NCI-H146 treated with DMSO at 0.1 percent for 48 hours (cell line): Measurements from ENCODE around the gene PNKP.
"Not testable (repeated sequence)": the region's sequence is repeated elsewhere in the genome, so short reads cannot be mapped to it uniquely, and the experiment has no call there.

Experiments used
- DNase-seq: peaks from one replicate; lab custom pipeline; 2025; ENCODE audit not compliant: unreplicated experiment; lab: John Stamatoyannopoulos, UW

Gene PNKP

DNA sequence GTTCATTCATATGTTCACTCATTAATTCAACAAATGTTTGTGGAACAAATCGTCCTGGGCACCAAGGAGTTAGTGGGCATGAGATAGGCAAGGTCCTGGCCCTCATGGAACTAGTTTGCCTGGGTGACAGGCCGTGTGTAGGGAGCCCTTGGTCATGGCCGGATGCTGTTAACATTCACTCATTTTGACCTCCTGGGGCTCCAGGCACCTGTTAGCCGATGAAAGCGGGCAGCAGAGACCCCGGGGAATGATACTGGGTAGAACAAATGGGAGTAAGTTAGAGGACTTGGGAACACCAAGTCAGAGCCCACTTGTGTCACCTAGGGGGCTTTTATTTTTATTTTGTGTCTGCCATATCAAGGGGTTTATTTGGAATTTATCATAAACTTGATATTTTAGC is 42.7 kb downstream of the PNKP start:
- no peak for DNase-seq

DNA sequence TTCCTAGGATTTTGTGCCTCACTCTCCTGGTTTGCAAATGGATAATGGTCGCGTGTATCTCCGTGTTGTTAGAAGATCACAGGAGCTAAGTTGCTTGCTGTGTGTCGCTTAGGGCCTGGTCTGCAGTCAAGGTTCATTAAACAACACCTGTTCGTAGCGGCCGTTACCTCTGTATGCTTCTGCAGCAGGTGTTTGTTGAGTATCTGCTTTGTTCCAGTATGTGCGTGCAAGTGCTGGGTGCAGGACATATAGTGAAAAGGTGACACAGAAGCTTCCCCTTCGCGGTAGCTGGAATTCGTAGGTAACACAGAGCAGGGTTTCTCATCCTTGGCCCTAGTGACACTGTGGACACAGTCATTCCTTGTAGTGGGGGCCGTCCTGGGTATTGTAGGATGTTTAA is 43.9 kb downstream of the PNKP start:
- DNase-seq, result peak; percentile 96

DNA sequence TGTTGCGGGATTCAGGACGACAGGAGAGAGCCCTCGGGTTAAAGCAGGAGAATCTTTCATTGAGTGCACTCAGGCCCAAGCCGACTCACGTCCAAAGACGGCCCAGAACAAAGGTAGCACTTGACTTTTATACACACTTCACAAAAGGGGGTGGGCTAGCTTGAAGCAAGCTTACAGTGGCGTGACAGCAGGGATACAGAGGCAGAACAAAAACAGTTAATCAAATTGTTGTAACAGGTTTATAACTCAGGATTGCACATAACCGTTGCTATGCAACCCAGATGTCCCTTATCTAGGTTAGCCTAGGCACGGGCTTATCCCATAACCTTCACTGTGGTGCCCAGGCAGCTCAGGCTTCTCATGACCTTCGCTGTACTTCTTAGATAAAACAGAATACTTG is 47.3 kb downstream of the PNKP start:
- no peak for DNase-seq

DNA sequence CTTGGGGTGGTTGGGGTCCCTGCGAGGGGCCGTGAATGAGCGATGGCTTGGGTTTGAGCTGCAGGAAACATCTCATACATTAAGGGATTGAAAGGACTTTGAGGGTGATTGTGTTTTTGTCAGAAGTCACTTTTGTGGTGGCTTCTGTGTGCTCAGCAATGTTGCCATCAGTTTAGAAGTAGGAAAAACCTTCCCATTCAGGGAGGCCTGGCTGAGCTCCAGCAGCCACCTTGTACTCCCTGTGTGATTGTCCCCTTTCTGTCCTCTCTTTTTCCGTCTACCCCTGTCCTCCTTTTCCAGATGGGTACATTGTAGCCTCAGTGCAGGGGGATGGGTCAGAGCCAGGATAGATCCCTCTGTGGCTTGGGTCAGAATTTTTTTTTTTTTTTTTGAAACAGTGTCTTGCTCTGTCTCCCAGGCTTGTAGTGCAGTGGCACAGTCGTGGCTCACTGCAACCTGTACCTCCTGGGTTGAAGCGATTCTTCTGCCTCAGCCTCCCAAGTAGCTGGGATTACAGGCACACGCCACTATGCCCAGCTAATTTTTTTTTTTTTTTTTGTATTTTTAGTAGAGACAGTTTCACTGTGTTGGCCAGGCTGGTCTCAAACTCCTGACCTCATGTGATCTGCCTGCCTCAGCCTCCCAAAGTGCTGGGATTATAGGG is 47.8 kb downstream of the PNKP start:
- not testable (repeated sequence) for DNase-seq

DNA sequence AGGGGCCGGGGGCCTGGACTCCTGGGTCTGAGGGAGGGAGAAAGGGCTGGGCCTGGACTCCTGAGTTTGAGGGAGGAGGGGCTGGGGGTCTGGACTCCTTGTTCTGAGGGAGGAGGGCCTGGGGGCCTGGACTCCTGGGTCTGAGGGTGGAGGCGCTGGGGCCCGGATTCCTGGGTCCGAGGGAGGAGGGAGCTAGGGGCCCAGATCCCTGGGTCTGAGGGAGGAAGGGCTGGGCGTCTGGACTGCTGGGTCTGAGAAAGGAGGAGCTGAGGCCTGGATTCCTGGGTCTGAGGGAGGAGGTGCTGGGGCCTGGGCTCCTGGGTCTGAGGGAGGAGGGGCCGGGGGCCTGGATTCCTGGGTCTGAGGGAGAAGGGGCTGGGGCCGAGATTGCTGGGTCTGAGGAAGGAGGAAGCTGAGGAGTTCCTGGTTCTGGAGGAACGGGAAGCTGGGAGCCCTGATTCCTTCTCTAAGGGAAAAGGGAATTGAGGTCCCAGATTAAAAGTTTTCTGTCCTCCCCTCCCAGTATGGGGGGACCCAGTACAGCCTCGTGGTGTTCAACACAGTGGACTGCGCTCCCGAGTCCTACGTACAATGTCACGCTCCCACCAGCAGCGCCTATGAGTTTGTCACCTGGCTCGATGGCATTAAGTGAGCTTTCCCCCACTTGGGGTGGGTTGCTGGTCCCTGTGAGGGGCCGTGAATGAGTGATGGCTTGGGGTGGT is 48.6 kb downstream of the PNKP start:
- no peak for DNase-seq

DNA sequence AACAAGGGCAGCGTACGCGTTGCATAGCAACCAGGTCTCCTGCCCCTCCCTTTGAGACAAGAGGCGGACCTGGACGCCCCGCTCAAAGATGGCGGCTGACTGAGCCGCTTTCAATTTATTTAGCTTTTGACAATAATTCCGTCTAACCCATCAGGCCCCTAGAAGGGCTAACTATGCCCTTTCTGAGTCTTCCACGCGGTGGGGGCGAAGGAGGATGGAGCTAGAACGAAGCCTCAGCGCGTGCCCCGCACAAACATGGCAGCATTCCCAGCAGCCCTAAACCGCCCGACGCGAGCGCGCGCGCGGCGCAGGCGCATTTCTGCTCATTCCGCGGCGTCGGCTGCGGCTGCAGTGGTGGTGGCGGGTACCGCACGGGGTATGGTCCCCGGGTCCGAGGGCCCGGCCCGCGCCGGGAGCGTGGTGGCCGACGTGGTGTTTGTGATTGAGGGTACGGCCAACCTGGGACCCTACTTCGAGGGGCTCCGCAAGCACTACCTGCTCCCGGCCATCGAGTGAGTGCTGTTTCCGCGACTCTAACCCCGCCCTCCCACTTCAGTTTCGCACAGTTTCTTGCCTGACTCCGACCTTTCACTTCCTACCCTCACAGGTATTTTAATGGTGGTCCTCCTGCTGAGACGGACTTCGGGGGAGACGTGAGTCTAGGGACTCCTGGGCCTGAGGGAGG is 49.3 kb downstream of the PNKP start, which contains the start of gene MED25:
MED25 (plus strand) TSS at position 326 of the 685 bp plus-strand sequence; CDS start at position 379, 53 bp downstream.
- peak; percentile 88 for DNase-seq

DNA sequence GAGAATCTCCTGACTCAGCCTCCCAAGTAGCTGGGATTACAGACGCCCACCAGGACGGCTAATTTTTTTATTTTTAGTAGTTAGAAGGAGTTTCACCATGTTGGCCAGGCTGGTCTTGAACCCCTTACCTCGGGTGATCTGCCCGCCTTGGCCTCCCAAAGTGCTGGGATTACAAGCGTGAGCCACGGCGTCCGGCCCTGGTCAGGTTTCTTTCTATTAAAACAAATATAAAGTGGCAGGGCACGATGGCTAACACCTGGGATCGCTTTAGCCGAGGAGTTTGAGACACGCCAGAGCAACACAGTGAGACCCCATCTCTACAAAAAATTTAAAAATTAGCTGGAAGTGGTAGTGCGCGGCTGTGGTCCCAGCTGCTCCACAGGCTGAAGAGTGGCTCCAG is 50.8 kb downstream of the PNKP start:
- DNase-seq, result no peak

DNA sequence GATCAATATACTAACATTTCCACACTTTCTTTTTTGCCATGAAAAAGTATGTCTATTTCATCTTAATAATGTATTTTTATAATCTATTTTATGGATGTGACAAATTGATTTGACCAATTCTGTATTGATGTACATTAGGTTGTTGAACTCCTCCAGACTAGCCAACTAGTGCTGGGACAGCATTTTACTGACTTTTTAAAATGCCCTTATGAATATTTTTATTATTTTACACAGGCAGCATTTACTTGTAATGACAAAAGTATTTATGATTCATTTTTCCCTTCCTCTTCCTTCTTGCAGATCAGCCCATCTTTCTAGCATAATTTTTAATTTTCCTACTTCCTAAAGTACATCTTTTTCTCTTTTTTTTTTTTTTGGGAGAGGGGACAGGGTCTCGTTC is 53.4 kb downstream of the PNKP start:
- DNase-seq, result no peak

DNA sequence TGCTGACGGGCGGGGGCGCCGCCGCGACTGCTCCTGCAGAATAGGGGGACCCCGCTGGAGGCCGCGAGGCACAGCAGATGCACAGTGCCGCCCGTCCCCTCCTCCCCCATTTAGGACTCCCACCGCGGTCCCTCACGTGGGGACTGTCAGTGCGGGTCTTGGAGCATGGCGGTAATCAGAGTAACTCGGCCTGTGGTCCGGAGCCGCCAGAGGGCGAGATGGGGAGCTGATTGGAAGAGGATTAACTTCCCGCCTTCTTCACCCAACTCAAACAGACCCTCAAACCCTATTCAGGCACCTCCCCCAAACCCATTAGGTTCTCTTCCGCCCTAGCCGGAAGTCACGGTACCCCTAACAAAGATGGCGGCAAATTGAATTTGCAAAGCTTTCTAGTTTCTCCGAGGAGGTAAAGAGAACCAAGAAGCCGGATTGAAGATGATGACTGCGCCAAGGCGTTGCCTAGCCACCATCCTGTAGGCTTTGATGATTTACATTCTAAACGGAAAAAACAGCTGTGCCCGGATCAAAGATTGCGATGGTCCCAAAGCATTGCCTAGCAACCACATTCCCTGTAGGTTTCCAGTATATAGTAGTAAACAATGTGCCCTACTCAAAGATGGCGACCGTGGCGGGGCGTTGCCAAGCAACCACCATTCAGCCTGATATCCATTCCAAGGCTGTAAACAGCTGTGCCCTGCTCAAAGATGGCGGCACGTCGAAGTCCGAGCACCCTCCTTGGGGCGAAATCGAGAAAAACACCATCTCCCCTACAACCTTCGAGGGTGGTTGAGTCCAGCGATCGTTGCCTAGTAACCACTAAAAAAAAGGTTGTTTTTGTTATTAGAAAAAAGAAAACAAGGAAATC is 54.1 kb downstream of the PNKP start, which contains the start of gene FUZ:
FUZ (minus strand) TSS at position 296 of the 865 bp plus-strand sequence; CDS start at position 110, 186 bp downstream.
- peak; percentile 99 for DNase-seq

DNA sequence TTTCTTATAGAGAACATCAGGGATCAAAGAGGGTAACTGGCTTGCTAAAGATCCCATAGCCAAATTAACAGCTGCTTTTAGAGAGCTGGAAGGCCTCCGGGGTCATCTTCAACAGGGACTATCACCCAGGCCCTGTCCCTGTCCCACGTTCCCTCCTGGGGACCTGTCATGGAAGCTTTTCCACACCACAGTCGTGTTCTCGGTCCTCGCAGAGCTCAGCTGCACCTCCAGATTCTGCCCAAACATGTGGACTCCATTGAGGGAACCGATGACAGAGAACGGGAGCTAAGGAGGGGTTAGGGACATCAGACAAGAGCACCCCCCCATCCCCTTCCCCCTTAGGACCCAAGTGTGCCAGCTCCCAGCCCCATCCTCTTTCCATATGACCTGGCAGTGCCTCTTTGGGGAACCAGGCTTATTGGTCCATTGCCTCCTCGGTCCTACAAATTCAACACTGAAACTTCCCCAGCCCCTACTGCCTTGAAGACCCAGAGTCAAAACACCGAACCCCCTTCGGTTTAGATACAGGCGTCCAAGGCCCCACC is 54.9 kb downstream of the PNKP start:
- no peak for DNase-seq

DNA sequence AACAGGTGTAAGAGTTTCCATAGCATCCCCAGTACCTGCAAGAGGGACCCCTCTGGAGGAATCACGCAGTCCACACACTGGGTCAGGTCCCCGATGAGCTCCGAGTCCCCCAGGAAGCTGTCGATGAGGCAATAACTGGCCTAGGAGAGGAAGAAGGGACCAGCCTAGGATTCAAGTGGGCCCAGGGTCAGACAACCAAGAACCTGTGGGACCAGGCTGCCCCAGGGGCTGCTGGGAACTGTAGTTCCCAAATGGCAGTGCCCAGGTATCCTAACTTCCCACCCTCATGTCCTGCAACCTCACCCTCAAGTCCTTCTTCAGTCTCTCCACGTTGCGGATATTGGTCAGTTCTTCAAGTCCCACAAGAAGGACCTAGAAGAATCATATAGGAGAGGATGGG is 56.0 kb downstream of the PNKP start:
- DNase-seq, result no peak
